ENCODE data around the gene UBE2G2.

Gene UBE2G2

DNA sequence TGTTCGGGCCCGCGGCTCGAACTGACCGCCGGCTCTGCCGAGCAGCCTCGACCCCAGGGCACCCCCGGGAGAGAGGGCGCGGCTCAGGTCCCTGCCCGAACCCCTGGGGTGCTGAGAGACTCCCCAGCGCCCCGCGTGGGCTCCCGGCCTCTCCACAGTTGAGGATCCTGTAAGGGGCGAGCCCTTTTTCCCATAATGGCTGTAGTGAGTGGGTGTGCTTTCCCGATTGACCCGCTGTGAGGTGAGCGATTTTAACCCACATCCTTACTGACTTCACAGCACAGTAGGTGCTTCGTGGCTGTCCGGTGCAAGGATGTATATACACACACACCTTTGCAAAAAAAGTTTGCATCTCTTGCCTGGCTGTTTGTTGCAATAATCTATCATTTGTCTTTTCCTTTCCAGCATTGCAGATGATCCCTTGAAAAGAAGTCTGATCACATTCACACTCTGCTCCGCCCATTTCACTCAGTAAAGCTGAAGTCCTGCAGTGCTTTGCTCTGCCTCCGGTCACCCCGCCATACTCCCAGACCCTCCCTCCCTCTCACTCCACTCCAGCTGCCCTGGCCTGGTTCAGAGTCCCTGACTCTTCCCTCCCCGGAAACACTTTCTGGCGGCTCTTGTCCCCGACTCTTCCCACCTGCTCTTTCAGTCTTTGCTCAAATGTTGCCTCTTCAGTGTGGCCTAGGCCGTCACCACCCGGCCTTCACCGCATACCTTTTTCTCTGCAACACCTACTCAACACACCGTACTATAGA, 955 bp upstream of the UBE2G2 start:
- Histone ChIP-seq H3K9ac (peak overlapping the region; percentile 80 to 95 (median 87)), H3K36me3 (peaks cover 58 to 74% (median 66%) of the 10 kb centered on the region in 11 experiments), H3K27me3 (no peaks in the 10 kb centered on the region), H3K4me2 (peak overlapping the region; percentile 94 to 99 (median 98)), H4K20me1 (peaks cover 34 to 72% (median 58%) of the 10 kb centered on the region in 11 experiments; a peak in 21 of 22 replicates), H3K27ac (peak overlapping the region in 10 of 11 experiments; percentile 63 to 93 (median 86); a peak in 19 of 22 replicates), H3K4me1 (peaks cover 28 to 61% (median 50%) of the 10 kb centered on the region in 10 experiments), H3K4me3 (peak overlapping the region; percentile 82 to 96 (median 90)), H3K9me3 (replicated peaks in 1 of 11) (no peaks in the 10 kb centered on the region)
- no peak for TF ChIP-seq Cebpa-rat (IDR thresholded peaks at IDR 0.05)

DNA sequence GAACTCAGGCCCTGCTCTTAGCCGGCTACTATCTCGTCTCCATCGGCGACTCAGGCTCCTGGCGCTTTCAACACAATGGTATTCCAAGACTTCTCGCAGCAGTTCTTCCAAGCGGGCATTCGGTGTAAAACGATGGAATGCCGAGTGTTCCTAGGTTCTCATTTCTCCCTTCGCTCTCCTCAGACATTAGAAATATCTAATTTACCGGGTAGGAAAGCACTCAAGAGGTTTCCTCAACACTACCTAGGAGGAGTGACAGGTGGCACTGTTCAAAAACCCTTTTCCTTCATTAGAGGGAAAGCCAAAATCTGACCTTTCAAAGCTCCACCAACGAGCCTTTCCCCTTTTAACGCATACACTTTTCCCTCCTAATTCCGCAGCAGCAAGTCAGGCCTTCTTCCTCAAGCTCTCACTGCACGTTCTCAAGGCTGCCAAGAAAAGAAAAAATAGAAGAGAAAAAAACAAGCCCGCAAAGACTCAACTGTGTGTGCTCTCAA, 601 bp downstream of the UBE2G2 start:
- Histone ChIP-seq H3K36me3 (peaks cover 50 to 75% (median 67%) of the 10 kb centered on the region in 11 experiments), H3K9ac (peak overlapping the region; percentile 80 to 95 (median 87)), H3K27ac (peak overlapping the region; percentile 48 to 93 (median 86); a peak in 21 of 22 replicates), H3K9me3 (replicated peaks in 1 of 11) (no peaks in the 10 kb centered on the region), H3K27me3 (no peaks in the 10 kb centered on the region), H3K4me2 (peak overlapping the region; percentile 94 to 99 (median 98)), H4K20me1 (peaks cover 31 to 78% (median 63%) of the 10 kb centered on the region in 11 experiments; a peak in 21 of 22 replicates), H3K4me1 (peaks cover 28 to 61% (median 50%) of the 10 kb centered on the region in 10 experiments), H3K4me3 (peak overlapping the region; percentile 82 to 96 (median 90))
- TF ChIP-seq Cebpa-rat (IDR thresholded peaks at IDR 0.05): no peak

DNA sequence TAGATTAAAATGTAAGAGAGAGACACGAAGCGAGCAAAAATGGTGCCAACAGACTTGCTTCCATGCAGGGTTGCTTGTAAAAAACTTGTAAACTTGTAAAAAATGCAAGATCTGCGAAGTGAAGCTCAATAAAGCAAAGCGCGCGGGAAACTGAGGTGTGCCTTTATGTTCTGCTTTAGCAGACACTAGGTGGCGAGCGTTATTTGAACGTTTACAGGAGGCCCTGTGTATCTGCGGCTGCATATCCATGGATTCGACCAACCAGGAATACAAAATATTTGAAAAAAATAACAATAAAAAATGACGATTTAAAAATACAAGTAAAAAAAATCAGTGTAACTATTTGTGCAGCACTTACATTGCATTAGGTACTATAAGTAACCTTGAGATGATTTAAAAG, 1.5 kb downstream of the UBE2G2 start:
- no peak overlapping the region for H3K27ac ChIP-seq
- H3K4me3 ChIP-seq: peak overlapping the region; percentile 82 to 96 (median 90)
- H4K20me1 ChIP-seq: peaks cover 27 to 80% (median 64%) of the 10 kb centered on the region in 11 experiments; a peak in 21 of 22 replicates
- TF ChIP-seq Cebpa-rat (IDR thresholded peaks at IDR 0.05): no peak
- H3K4me2 ChIP-seq: peak overlapping the region; percentile 94 to 99 (median 98)
- H3K4me1 ChIP-seq: peaks cover 28 to 53% (median 43%) of the 10 kb centered on the region in 10 experiments
- no peaks in the 10 kb centered on the region for H3K27me3 ChIP-seq
- no peaks in the 10 kb centered on the region for H3K9me3 ChIP-seq (replicated peaks in 1 of 11)
- peak overlapping the region; percentile 80 to 95 (median 87); a peak in 21 of 22 replicates for H3K9ac ChIP-seq
- H3K36me3 ChIP-seq: peaks cover 41 to 75% (median 67%) of the 10 kb centered on the region in 11 experiments

DNA sequence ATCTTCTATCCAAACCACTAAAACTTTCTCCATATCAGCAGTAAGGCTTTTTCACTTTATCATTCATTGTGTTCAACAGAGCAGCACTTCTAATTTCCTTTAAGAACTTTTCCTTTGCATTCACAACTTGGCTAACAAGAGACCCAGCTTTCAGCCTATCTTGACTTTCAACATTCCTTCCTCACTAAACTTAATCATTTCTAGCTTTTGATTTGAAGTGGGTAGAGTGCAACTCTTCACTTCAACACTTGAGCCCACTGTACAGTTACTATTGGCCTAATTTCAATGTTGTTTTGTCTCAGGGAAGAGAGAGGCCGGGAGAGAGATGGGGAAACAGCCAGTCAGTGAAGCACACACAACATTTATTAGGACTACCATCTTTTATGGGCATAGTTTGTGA, 2.0 kb downstream of the UBE2G2 start:
- no peaks in the 10 kb centered on the region for H3K9me3 ChIP-seq (replicated peaks in 1 of 11)
- no peaks in the 10 kb centered on the region for H3K27me3 ChIP-seq
- H3K27ac ChIP-seq: no peak overlapping the region
- H3K4me2 ChIP-seq: peak overlapping the region; percentile 94 to 99 (median 98)
- H3K36me3 ChIP-seq: peaks cover 37 to 75% (median 67%) of the 10 kb centered on the region in 11 experiments
- peaks cover 31 to 80% (median 64%) of the 10 kb centered on the region in 11 experiments; a peak in 21 of 22 replicates for H4K20me1 ChIP-seq
- H3K4me3 ChIP-seq: peak overlapping the region in 8 of 10 experiments; percentile 82 to 96 (median 91); a peak in 11 of 20 replicates
- TF ChIP-seq Cebpa-rat (IDR thresholded peaks at IDR 0.05): no peak
- H3K9ac ChIP-seq: peak overlapping the region in 10 of 11 experiments; percentile 28 to 95 (median 88); a peak in 17 of 22 replicates
- H3K4me1 ChIP-seq: peaks cover 28 to 49% (median 40%) of the 10 kb centered on the region in 10 experiments

DNA sequence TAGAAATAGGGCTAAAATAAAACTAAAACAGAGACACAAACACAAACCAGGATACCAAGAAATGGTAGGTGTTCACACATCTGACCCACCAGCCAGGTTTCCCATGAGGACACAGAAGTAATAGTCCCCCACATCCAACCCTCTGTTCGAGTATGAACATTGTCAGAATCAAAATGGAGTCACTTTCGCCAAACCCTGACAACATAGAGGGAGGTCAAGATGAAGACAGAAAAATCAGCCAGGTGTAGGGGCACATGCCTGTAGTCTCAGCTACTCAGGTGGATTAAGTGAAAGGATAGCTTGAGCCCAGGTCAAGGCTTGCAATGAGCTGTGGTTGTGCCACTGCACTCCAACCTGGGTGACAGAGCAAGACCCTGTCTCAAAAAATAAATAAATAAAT, 3.8 kb downstream of the UBE2G2 start:
- Histone ChIP-seq H3K36me3 (peaks cover 25 to 61% (median 55%) of the 10 kb centered on the region in 11 experiments), H3K27me3 (no peaks in the 10 kb centered on the region), H3K4me1 (peaks cover 33 to 53% (median 38%) of the 10 kb centered on the region in 10 experiments), H3K4me2 (no peak overlapping the region), H3K9ac (no peak overlapping the region), H3K4me3 (no peak overlapping the region), H3K27ac (no peak overlapping the region), H4K20me1 (peaks cover 48 to 87% (median 82%) of the 10 kb centered on the region in 11 experiments; a peak in 21 of 22 replicates), H3K9me3 (replicated peaks in 1 of 11) (no peaks in the 10 kb centered on the region)
- no peak for TF ChIP-seq Cebpa-rat (IDR thresholded peaks at IDR 0.05)

DNA sequence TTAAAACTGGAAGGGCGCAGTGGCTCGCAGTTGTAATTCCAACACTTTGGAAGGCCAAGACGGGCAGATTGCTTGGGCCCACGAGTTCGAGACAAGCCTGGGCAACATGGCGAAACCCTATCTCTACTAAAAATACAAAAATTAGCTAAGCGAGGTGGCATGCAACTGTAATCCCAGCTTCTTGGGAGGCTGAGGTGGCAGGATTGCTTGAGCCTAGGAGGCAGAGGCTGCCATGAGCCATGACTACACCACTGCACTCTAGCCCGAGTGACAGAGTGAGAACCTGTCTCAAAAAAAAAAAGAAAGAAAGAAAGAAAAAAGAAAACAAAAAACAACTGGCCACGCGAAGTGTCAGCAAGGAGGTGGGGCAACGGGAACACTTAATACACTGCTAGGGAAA, 6.3 kb downstream of the UBE2G2 start:
- H3K27ac ChIP-seq: no peak overlapping the region
- no peak overlapping the region for H3K4me2 ChIP-seq
- H4K20me1 ChIP-seq: peaks cover 67 to 100% (median 100%) of the 10 kb centered on the region in 11 experiments; a peak in 21 of 22 replicates
- no peak for TF ChIP-seq Cebpa-rat (IDR thresholded peaks at IDR 0.05)
- no peak overlapping the region for H3K4me3 ChIP-seq
- peaks cover 39 to 84% (median 77%) of the 10 kb centered on the region in 11 experiments for H3K36me3 ChIP-seq
- no peaks in the 10 kb centered on the region for H3K27me3 ChIP-seq
- H3K9me3 ChIP-seq (replicated peaks in 1 of 11): no peaks in the 10 kb centered on the region
- peak overlapping the region in 3 of 11 experiments; percentile 2 to 56 (median 17); a peak in 2 of 22 replicates for H3K9ac ChIP-seq
- peaks cover 29 to 60% (median 34%) of the 10 kb centered on the region in 10 experiments for H3K4me1 ChIP-seq

DNA sequence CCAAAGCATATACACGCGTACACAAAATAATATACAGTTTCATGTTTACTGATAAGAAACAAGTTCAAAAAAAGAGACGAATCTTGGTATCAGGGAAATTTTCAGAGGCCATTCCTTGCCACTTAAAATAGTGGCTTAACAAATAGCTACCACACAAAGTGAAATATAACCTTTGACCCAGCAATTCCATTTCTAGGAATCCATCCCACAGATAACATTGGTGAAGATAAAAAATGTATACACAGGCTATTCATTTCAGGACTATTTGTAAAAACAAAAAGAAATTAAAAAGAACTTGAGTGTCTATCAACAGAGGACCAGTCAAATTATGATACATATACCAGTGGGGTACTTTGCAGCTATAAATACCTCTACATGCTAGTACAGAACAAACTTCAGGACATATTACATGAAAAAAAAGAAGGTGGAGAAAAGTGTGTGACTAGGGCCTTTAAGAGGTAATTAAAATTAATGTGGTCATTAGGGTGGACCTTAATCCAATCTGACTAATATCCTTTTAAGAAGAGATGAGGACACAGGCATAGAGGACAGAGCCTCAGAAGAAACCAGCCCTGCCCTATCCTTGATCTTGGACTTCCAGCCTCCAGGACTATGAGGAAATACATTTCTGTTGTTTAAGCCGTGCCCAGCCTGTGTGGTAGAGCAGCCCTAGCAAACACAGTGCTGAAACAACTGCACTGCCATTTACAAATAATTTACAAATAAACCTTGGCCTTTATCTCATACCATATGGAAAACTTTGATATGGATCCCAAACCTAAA, 7.8 kb downstream of the UBE2G2 start:
- H3K4me1 ChIP-seq: peaks cover 13 to 45% (median 21%) of the 10 kb centered on the region in 10 experiments
- H3K4me2 ChIP-seq: 0 out of 22 replicates have a peak overlapping the region, but pooled peaks of 2 of the 11 experiments have one; percentile 20 to 38
- peak overlapping the region in 2 of 11 experiments; percentile 9 to 41; a peak in 1 of 22 replicates for H3K9ac ChIP-seq
- no peak for TF ChIP-seq Cebpa-rat (IDR thresholded peaks at IDR 0.05)
- H3K36me3 ChIP-seq: peaks cover 33 to 80% (median 73%) of the 10 kb centered on the region in 11 experiments
- H3K4me3 ChIP-seq: no peak overlapping the region
- peaks cover 70 to 100% (median 100%) of the 10 kb centered on the region in 11 experiments; a peak in 21 of 22 replicates for H4K20me1 ChIP-seq
- no peak overlapping the region for H3K27ac ChIP-seq
- no peaks in the 10 kb centered on the region for H3K9me3 ChIP-seq (replicated peaks in 1 of 11)
- no peaks in the 10 kb centered on the region for H3K27me3 ChIP-seq
